Measurements from ENCODE around the gene SPX.

- TF ChIP-seq SUZ12 (IDR thresholded peaks at IDR 0.05; ENCODE audit: extremely low read depth, insufficient read depth, insufficient read length), result no peak
- no peak for TF ChIP-seq YY1 (IDR thresholded peaks at IDR 0.05; ENCODE audit: insufficient read depth, insufficient read length)
- no peak for TF ChIP-seq ZNF274 (IDR thresholded peaks at IDR 0.05; ENCODE audit: low read depth, low read length)
Observed at GRCh38 chr12:21566907-21567394, 40.9 kb downstream of the SPX start.
